GM18861 (cell line): ENCODE measurements around the gene CCDC87.
A peak's percentile ranks its signal among the peaks of the same experiment; 100 is the strongest.
"Not testable (repeated sequence)": the region's sequence is repeated elsewhere in the genome, so short reads cannot be mapped to it uniquely, and the experiment has no call there.

Source experiments
- ATAC-seq: cut with Tn5 transposase; IDR thresholded peaks from one replicate; pipeline ENCODE4 v1.9.1; 2021; ENCODE audit not compliant: unreplicated experiment

The CCDC87 gene

DNA sequence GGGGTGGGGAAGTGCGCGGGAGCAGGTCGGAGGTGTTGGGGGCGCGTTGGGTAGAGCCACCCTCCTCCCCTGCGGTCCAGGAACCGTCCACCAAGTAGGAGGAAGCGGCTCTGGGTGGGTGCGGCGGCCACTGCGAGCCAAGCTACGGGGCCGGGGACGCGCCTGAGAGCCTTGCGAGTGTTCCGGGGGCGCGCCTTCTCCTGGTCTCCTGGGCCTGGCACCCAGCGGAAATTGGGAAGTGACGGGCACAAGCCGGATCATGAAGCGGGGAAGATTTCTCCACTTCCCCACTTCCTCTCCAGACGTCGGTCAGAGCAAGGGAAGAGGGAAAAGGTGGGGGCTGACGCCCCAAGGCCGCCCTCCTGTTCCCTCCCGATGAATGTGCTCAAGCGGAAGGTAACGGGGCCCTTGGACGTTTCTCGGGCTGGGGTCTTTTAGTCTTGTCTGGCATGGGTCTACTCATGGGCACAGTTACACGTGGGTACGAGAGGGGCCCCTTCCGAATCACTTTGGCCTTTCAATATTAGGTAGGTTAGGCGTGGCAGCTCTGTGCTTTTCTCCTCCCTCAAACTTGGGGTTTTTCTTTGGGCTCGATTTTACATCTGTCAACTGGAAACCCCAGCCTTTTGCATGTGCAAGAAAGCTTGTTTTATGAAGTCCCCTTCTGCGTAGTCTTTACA is 24.4 kb upstream of the CCDC87 start:
- peak; percentile 2 for ATAC-seq

- ATAC-seq, result peak; percentile 84
These were observed 23.7 kb upstream of the CCDC87 start, which contains the start of gene RBM14 for GRCh38 chr11:66616379-66617154. TSS of gene RBM14 (plus strand) at chr11:66616630. CDS start at chr11:66616721, 91 bp downstream.

- no peak for ATAC-seq
These were observed 21.2 kb upstream of the CCDC87 start for GRCh38 chr11:66614073-66614472.

GRCh38 chr11:66612458-66612857 is 19.6 kb upstream of the CCDC87 start:
- ATAC-seq, result no peak

DNA sequence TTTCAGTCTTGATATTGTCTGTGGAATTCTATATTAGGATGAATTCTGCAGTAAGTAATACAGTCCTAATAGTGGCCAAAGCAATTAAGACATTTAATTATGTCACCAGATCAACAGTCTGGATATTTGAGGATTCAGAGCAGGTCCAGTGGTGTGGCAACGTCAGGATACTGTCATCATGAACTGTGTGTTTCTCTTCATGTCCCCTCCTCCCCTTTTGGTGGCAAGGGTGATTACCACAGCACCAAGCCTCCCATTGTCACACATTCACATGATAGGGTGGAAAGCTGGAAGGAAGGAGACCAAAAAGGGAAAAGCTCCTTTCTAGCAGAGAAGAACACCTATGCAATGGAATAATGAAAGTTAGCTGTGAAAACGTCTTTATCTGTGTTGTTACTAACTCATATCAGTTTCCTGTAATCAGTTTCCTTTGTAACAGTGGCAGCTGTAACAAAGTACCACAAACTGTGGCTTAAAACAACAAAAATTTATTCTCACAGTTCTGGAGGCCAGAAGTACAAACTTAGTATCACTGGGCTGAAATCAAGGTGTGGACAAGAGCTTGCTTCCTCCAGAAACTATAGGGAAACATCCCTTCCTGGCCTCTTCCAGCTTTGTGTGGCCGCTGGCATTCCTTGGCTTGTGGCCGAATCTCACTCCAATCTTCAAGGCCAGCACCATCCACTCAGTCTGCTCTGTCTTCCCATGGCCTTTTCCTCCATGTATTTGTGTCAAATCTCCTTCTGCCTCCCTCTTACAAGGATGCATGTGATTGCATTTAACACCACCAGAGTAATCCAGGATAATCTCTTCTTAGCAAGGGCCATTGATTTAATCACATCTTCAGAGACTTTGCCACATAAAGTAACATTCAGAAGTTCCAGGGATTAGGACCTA is 17.1 kb upstream of the CCDC87 start:
- no peak for ATAC-seq

DNA sequence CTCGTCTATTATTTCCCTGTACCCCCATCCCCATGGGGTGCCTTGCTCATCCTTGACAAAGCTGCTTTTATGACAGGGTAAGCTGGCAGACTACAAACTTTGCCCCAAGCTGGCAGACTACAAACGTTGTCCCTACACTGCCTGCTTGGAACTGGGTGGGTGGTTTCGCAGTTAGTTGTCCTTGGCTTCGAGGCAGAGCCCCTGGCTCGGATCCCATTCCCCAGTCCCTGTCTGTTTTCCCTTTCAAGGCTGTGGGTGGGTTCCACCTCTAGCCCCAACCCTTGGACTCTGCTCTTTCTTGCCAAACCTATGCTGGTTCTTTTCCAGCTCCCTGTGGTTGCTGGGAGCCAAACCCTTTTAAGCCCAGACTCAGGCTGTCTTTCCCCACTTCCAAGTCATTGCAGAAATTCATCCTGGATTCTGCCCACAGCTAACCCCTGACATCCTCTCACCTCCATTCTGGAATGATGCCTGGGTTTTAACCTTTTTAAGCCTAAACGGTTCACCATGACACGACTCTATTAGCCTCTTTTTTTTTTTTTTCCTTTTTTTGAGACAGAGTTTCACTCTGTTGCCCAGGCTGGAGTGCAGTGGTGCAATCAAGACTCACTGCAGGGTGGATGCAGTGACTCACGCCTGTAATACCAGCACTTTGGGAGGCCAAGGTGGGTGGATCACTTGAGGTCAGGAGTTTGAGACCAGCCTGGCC is 14.4 kb upstream of the CCDC87 start:
- no peak for ATAC-seq

DNA sequence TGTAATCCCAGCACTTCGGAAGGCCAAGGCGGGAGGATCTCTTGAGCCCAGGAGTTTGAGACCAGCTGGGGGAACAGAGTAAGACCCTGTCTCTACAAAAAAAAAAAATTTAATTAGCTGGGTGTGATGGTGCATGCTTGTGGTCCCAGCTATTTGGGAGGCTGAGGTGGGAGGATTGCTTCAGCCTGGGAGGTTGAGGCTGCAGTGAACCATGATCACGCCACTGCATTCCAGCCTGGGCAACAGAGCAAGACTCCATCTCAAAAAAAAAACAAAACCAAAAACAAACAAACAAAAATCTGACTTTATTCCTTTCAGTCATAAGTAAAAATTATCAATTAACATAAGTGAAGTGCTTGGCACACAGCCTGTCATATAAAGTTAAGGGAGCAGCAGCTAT is 13.7 kb upstream of the CCDC87 start:
- ATAC-seq, result not testable (repeated sequence)

GRCh38 chr11:66604155-66604554 is 11.3 kb upstream of the CCDC87 start:
- no peak for ATAC-seq

- no peak for ATAC-seq
These were observed 10.2 kb upstream of the CCDC87 start for GRCh38 chr11:66603072-66603471.

DNA sequence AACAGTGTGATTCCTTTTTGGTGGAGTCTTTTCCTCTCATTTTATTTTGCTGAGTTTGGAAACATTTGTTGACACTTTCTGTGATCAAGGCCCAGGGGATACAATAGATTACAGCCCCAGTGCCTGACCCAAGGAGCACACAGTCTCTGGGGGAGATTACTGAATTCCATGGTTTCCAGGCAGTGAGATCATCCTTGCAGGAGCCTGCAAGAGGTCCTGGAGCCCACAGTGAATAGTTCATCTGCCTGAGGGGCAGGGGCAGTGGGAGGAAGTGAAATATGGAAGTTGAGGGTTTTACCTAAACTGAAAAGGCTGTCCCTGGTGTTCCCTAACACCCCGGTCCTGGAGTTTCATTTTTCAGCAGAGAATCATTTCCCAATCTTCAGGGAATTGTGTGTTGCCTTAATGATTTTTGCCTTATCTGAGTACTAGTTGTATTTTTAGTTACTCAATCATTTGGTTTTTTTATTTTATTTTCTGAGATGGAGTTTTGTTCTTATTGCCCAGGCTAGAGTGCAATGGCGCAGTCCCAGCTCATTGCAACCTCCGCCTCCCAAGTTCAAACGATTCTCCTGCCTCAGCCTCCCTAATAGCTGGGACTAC is 7.9 kb upstream of the CCDC87 start:
- no peak for ATAC-seq

- no peak for ATAC-seq
These were observed 7.4 kb upstream of the CCDC87 start for GRCh38 chr11:66600219-66600618.

- ATAC-seq, result no peak
These were observed 6.1 kb upstream of the CCDC87 start for GRCh38 chr11:66598993-66599392.

DNA sequence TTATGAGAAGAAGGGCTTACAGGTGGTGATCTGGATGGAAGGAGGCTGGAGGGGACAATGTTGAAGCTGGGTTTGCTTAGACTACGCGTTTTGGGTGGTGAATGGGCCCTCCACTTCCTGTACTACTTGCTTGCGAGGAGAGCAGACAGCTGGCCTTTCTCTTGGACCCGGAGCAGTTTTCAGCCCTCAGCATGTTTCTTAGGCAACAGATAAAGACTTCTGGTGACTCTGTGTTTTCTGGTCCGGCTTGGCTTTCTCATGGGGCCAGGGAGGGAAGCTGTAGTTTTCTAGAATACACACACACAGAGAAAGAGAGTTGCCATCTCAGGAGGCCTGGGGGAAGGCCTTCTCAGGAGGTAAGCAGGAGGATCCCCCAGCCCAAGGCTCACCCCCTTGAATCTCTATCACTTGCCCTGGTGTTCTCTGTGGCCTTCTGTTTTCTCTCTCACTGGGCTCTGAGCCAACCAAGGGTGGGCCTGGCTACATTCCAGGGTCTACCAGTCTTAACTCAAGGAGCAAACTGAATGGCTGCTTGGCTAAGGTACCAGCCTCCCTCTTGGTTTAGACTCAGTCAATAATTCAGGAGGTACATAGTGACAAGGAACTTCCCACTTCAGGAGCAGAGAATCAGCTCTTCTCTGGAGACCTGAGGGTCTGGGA is 2.5 kb upstream of the CCDC87 start:
- ATAC-seq, result no peak

GRCh38 chr11:66593650-66594049 is 787 bp upstream of the CCDC87 start:
- ATAC-seq, result no peak

DNA sequence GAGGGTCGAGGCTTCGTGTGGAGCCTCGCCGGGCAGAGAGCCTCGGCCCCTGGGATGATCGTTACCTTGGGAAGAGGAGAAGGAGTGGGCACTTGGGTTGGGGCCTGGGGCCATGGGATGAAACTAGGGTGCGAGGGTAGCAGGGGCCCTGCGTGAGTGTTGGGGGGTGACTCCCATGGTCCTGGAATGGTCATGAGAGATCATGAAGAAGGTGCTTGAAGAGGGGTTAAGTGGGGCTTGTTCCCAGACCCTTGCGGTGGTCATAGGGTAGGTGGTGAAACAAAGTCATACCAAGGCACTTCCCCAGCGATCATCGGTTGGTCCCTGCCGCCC is 406 bp upstream of the CCDC87 start:
- no peak for ATAC-seq

DNA sequence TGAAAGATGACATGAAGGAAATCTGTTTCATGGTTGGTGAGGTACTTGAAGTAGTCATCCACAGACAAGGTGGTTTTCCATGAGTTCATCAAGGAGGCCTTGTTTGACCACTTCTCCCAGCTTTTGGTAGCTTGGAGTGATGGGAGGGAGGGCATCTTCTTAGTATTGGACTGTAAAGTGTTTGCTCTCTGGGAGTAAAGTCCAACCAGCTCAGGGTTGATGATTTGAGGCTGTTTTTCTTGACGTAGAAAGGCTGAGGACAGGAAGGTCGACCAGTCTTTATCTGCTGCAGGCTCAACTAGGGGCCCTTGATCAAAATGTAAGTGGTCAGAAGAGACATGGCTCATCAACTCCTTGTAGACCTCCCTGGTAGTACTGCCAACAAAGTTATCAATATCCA is 1.7 kb downstream of the CCDC87 start:
- ATAC-seq, result no peak

GRCh38 chr11:66589996-66590675 is 2.7 kb downstream of the CCDC87 start:
- no peak for ATAC-seq

GRCh38 chr11:66589315-66589714 is 3.5 kb downstream of the CCDC87 start:
- not testable (repeated sequence) for ATAC-seq

DNA sequence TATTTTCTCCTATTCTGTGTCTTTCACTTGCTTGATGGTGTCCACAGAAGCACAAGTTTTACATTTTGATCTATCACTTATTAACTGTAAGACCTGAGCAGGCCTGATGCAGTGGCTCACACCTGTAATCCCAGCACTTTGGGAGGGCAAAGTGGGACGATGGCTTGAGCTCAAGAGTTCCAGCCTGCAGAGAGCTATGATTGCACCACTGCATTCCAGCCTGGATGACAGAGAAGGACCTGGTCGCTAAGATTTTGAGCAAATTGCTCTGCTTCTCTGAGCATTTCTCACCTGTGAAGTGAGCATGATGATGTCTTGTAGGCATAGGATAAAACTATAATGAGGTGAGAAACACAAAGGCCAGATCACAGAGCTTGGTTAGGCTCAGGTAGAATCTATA is 6.7 kb downstream of the CCDC87 start:
- ATAC-seq, result no peak
